WTC11 (cell line): ENCODE measurements around the gene SRPRA. TPM values are rescaled to one million over a fixed set of nuclear protein-coding genes. Genes with fewer than 3 reads are reported as not detected.

Experiments used
- ATAC-seq: fragments of 200-7000 bp; cut with Tn5 transposase; 2 replicates; pipeline ENCODE4 v1.10.0; 2021; ENCODE audit warnings: mild to moderate bottlenecking, moderate library complexity
- CTCF ChIA-PET: fragments of 300-600 bp; sonication (Branson Sonifier 250); formaldehyde crosslinking; loops from one replicate; lab custom pipeline; 2021; ENCODE audit warnings: antibody characterized with exemption; lab: Charles Lee
- POLR2A ChIA-PET: fragments of 350-600 bp; sonication (Branson Sonifier 250); formaldehyde crosslinking; loops from one replicate; lab custom pipeline; 2021; ENCODE audit warnings: antibody characterized with exemption; lab: Charles Lee
- DNase-seq: peaks from one replicate; pipeline ENCODE4 v3.0.0; 2021; ENCODE audit warnings: low spot score
- H3K27ac Mint-ChIP-seq: 2 replicates; pipeline ENCODE4 v1.8.0; 2021; ENCODE audit warnings: mixed read lengths
- H3K27me3 Mint-ChIP-seq: 2 replicates; pipeline ENCODE4 v1.8.0; 2021; ENCODE audit warnings: low read depth, mild to moderate bottlenecking, moderate library complexity, mixed read lengths
- H3K36me3 Mint-ChIP-seq: 2 replicates; pipeline ENCODE4 v1.8.0; 2021; ENCODE audit warnings: mixed read lengths
- H3K4me1 Mint-ChIP-seq: 2 replicates; pipeline ENCODE4 v1.8.0; 2022; ENCODE audit warnings: mixed read lengths
- H3K4me3 Mint-ChIP-seq: 2 replicates; pipeline ENCODE4 v1.8.0; 2021; ENCODE audit warnings: mild to moderate bottlenecking, moderate library complexity, mixed read lengths
- H3K9me3 Mint-ChIP-seq: 2 replicates; pipeline ENCODE4 v1.8.0; 2021; ENCODE audit warnings: mixed read lengths
- ATF3 ChIP-seq: sonication (generic); formaldehyde crosslinking; conservative IDR thresholded peaks from 2 replicates; pipeline ENCODE4 v1.8.1; 2022; ENCODE audit warnings: mild to moderate bottlenecking, missing genetic modification reagents
- CREM ChIP-seq: sonication (generic); formaldehyde crosslinking; IDR thresholded peaks from 2 replicates; pipeline ENCODE4 v1.8.1; 2022; ENCODE audit warnings: mild to moderate bottlenecking, missing genetic modification reagents, moderate library complexity
- ERG ChIP-seq: fragments of 250-450 bp; sonication (Bioruptor Pico); IDR thresholded peaks from 2 replicates; pipeline ENCODE4 v1.8.0; 2021; ENCODE audit warnings: mild to moderate bottlenecking
- ETV6 ChIP-seq: sonication (generic); formaldehyde crosslinking; IDR thresholded peaks from 2 replicates; pipeline ENCODE4 v1.8.1; 2022; ENCODE audit warnings: mild to moderate bottlenecking, missing genetic modification reagents
- FOXK1 ChIP-seq: sonication (generic); formaldehyde crosslinking; IDR thresholded peaks from 2 replicates; pipeline ENCODE4 v1.8.0; 2022; ENCODE audit warnings: mild to moderate bottlenecking, moderate library complexity, missing genetic modification reagents
- GABPB1 ChIP-seq: sonication (generic); formaldehyde crosslinking; IDR thresholded peaks from 2 replicates; pipeline ENCODE4 v1.8.1; 2023; ENCODE audit warnings: mild to moderate bottlenecking, missing genetic modification reagents
- HMGA2 ChIP-seq: fragments of 250-450 bp; sonication (Bioruptor Pico); IDR thresholded peaks from 2 replicates; pipeline ENCODE4 v1.4.0; 2021; ENCODE audit warnings: mild to moderate bottlenecking, moderate library complexity
- IRF2 ChIP-seq: sonication (generic); formaldehyde crosslinking; IDR thresholded peaks from 2 replicates; pipeline ENCODE4 v1.8.0; 2022; ENCODE audit warnings: low read depth, missing genetic modification reagents, borderline replicate concordance
- KAT7 ChIP-seq: sonication (generic); formaldehyde crosslinking; IDR thresholded peaks from 2 replicates; pipeline ENCODE4 v1.8.1; 2023; ENCODE audit warnings: missing genetic modification reagents, mild to moderate bottlenecking, borderline replicate concordance
- NFE2L1 ChIP-seq: sonication (generic); formaldehyde crosslinking; IDR thresholded peaks from 2 replicates; pipeline ENCODE4 v1.8.1; 2023; ENCODE audit warnings: missing genetic modification reagents
- NR2C2 ChIP-seq: sonication (generic); formaldehyde crosslinking; IDR thresholded peaks from 2 replicates; pipeline ENCODE4 v1.8.0; 2022; ENCODE audit warnings: mild to moderate bottlenecking, missing genetic modification reagents
- SMAD4 ChIP-seq: sonication (generic); formaldehyde crosslinking; IDR thresholded peaks from 2 replicates; pipeline ENCODE4 v1.8.0; 2022; ENCODE audit warnings: mild to moderate bottlenecking, missing genetic modification reagents
- TCF7 ChIP-seq: sonication (generic); formaldehyde crosslinking; IDR thresholded peaks from 2 replicates; pipeline ENCODE4 v1.8.0; 2022; ENCODE audit warnings: mild to moderate bottlenecking, low read depth, missing genetic modification reagents, moderate library complexity
- USF1 ChIP-seq: sonication (generic); formaldehyde crosslinking; IDR thresholded peaks from 2 replicates; pipeline ENCODE4 v1.8.0; 2022; ENCODE audit warnings: mild to moderate bottlenecking, missing genetic modification reagents
- USF2 ChIP-seq: sonication (generic); formaldehyde crosslinking; IDR thresholded peaks from 2 replicates; pipeline ENCODE4 v1.8.1; 2023; ENCODE audit warnings: mild to moderate bottlenecking, missing genetic modification reagents, moderate library complexity
- ZNF138 ChIP-seq: sonication (generic); formaldehyde crosslinking; conservative IDR thresholded peaks from 2 replicates; pipeline ENCODE4 v1.8.1; 2022; ENCODE audit warnings: mild to moderate bottlenecking, moderate library complexity, missing genetic modification reagents
- ZNF263 ChIP-seq: sonication (generic); formaldehyde crosslinking; IDR thresholded peaks from 2 replicates; pipeline ENCODE4 v1.8.1; 2022; ENCODE audit warnings: low read depth, mild to moderate bottlenecking, moderate library complexity, missing genetic modification reagents
- ZNF281 ChIP-seq: sonication (generic); formaldehyde crosslinking; IDR thresholded peaks from 2 replicates; pipeline ENCODE4 v1.8.0; 2023; ENCODE audit warnings: mild to moderate bottlenecking, missing genetic modification reagents
- ZNF317 ChIP-seq: sonication (generic); formaldehyde crosslinking; IDR thresholded peaks from 2 replicates; pipeline ENCODE4 v1.8.1; 2023; ENCODE audit warnings: low read depth, mild to moderate bottlenecking, moderate library complexity, missing genetic modification reagents, borderline replicate concordance
- ZNF416 ChIP-seq: fragments of 250-450 bp; sonication (Bioruptor Pico); IDR thresholded peaks from 2 replicates; pipeline ENCODE4 v1.9.0; 2021; ENCODE audit warnings: mild to moderate bottlenecking, inconsistent platforms
- total RNA-seq: library from RNA; stranded (reverse); gene quantifications from 3 replicates; pipeline ENCODE4 v1.2.3, GENCODE V29; 2021
- TF ChIP-seq, protein P1 (sequence below): fragments of 250-450 bp; sonication (Bioruptor Pico); conservative IDR thresholded peaks from 2 replicates; pipeline ENCODE4 v1.9.0; 2021; ENCODE audit warnings: mild to moderate bottlenecking
- TF ChIP-seq, protein P2 (sequence below): sonication (generic); formaldehyde crosslinking; IDR thresholded peaks from 2 replicates; pipeline ENCODE4 v1.8.1; 2022; ENCODE audit warnings: missing genetic modification reagents, borderline replicate concordance
- TF ChIP-seq, protein P3 (sequence below): sonication (generic); formaldehyde crosslinking; IDR thresholded peaks from 2 replicates; pipeline ENCODE4 v1.8.0; 2023; ENCODE audit warnings: missing genetic modification reagents
- TF ChIP-seq, protein P4 (sequence below): sonication (generic); formaldehyde crosslinking; IDR thresholded peaks from 2 replicates; pipeline ENCODE4 v1.8.1; 2022; ENCODE audit warnings: mild to moderate bottlenecking, missing genetic modification reagents, moderate library complexity, borderline replicate concordance

SRPRA gene
- total RNA-seq, 1 experiment from 2014 or later = 64.7 TPM

DNA sequence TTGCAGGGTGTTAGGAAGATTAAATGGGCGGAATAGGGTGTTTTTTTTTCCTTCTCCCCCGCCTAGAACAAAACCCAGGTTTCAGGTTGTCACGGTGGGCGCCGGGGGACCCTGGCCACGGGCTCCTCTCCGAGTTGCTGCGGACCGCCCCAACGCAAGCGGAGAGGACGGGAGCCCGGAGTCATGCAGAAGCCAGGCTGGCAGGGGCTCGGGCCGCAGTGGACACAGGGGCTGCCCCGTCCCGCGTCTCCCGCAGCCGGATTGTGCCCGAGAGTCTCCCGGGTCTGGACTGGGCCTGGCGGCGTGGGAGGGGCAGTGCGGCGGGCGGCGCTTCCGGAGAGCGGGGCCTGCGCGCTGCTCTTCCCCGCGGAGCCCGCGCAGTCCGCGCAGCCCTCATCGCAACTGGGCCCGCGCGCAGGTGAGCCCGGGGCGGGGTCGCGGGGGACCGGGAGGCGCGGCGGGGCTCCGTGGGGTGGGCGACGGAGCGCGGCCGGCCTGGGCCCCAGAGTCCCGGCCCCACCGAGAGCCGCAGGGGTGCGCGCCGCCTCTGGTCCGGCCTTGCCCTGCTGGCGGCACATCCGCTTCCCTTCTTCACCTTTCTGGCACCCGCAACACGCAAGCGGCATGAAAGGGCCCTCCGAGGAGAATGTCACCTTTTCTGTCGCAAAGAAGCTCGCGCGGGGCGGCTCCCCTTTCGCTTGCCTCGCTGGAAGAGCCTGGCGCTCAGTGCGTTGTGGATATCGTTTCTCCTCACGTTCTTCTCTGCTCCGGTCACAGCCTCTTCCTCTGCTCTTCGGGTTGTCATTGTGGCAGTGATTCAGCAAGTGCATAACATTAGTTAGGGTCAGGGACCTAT is 14.3 kb upstream of the SRPRA start, which contains the start of gene TIRAP:
TSS of gene TIRAP (plus strand) at position 358 of the 856 bp plus-strand sequence. CDS start 7,802 bp downstream, outside the sequence.
- peak; percentile 44 for DNase-seq
- ATAC-seq = peak; percentile 57
- H3K27me3 Mint-ChIP-seq = peaks cover 30% of the 10 kb centered on the region
- CTCF ChIA-PET = interaction anchor here (1.0 to 1.8 kb wide), 2 partner anchors 10 to 28 kb away, joined by 3 to 6 read pairs; no protein-coding TSS in a partner anchor
- H3K36me3 Mint-ChIP-seq = peaks cover 5% of the 10 kb centered on the region
- POLR2A ChIA-PET = interaction anchor here (0.6 kb wide), 1 partner anchor 826 kb away, joined by 4 read pairs; no protein-coding TSS in a partner anchor
- peaks cover 14% of the 10 kb centered on the region for H3K4me1 Mint-ChIP-seq
- no peaks in the 10 kb centered on the region for H3K9me3 Mint-ChIP-seq
- H3K4me3 Mint-ChIP-seq = peak within 1 kb of the TSS; percentile 96
- H3K27ac Mint-ChIP-seq = peak within 1 kb of the TSS; percentile 83; the same call in 1 of the 2 replicates
- TF ChIP-seq KAT7 (peak; percentile 64; the same call in 1 of the 2 replicates), HMGA2 (CRISPR knock-in tag) (no peak), USF2 (CRISPR knock-in tag) (0 out of 2 replicates have a peak, but pooled peaks have one; percentile 4), FOXK1 (CRISPR knock-in tag) (no peak; the same call in 1 of the 2 replicates), NFE2L1 (CRISPR knock-in tag) (peak; percentile 62; the same call in 1 of the 2 replicates), ZNF138 (CRISPR knock-in tag) (no peak), ZNF281 (no peak), ETV6 (CRISPR knock-in tag) (peak; percentile 64; the same call in 1 of the 2 replicates), GABPB1 (0 out of 2 replicates have a peak, but pooled peaks have one; percentile 5), NR2C2 (CRISPR knock-in tag) (no peak), ZNF263 (no peak), CREM (CRISPR knock-in tag) (peak; percentile 26; the same call in 1 of the 2 replicates), ZNF317 (CRISPR knock-in tag) (no peak), USF1 (CRISPR knock-in tag) (no peak), ERG (CRISPR knock-in tag) (no peak), SMAD4 (CRISPR knock-in tag) (no peak), ZNF416 (no peak), IRF2 (CRISPR knock-in tag) (no peak), ATF3 (CRISPR knock-in tag) (no peak), TCF7 (CRISPR knock-in tag) (no peak)
- TF ChIP-seq, protein P1, sequence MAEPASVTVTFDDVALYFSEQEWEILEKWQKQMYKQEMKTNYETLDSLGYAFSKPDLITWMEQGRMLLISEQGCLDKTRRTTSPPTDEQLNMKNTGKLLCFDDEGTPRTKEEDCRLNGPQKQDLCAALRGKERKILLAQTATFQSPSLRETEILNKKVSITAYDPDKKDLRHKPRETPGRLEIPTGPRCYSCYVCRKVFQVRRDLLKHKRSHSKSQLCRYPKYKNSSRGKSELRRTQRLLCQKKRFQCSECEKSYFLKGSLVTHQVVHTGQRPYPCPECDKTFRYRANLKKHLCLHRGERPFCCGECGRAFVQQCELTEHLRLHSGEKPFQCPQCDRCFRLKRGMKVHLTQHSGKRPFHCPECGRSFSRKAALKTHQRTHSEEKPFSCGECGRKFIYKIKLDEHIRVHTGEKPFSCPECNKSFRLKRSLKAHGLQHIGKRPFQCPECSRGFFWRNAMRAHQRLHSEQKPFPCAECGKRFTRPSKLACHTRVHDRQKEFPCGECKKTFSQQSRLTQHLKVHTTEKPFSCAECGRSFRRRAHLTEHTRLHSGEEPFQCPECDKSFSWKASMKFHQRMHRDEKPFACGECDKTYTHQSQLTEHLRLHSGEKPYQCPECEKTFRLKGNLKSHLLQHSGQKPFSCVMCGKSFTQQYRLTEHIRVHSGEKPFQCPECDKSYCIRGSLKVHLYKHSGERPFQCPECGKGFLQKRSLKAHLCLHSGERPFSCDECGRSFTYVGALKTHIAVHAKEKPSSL = 0 out of 2 replicates have a peak, but pooled peaks have one; percentile 27
- TF ChIP-seq, protein P2, sequence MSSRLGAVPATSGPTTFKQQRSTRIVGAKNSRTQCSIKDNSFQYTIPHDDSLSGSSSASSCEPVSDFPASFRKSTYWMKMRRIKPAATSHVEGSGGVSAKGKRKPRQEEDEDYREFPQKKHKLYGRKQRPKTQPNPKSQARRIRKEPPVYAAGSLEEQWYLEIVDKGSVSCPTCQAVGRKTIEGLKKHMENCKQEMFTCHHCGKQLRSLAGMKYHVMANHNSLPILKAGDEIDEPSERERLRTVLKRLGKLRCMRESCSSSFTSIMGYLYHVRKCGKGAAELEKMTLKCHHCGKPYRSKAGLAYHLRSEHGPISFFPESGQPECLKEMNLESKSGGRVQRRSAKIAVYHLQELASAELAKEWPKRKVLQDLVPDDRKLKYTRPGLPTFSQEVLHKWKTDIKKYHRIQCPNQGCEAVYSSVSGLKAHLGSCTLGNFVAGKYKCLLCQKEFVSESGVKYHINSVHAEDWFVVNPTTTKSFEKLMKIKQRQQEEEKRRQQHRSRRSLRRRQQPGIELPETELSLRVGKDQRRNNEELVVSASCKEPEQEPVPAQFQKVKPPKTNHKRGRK (CRISPR knock-in tag) = no peak
- TF ChIP-seq, protein P3, sequence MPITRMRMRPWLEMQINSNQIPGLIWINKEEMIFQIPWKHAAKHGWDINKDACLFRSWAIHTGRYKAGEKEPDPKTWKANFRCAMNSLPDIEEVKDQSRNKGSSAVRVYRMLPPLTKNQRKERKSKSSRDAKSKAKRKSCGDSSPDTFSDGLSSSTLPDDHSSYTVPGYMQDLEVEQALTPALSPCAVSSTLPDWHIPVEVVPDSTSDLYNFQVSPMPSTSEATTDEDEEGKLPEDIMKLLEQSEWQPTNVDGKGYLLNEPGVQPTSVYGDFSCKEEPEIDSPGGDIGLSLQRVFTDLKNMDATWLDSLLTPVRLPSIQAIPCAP = no peak
- TF ChIP-seq, protein P4, sequence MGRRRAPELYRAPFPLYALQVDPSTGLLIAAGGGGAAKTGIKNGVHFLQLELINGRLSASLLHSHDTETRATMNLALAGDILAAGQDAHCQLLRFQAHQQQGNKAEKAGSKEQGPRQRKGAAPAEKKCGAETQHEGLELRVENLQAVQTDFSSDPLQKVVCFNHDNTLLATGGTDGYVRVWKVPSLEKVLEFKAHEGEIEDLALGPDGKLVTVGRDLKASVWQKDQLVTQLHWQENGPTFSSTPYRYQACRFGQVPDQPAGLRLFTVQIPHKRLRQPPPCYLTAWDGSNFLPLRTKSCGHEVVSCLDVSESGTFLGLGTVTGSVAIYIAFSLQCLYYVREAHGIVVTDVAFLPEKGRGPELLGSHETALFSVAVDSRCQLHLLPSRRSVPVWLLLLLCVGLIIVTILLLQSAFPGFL (CRISPR knock-in tag) = no peak
